ENCODE results near the gene PFDN4.

Gene PFDN4

DNA sequence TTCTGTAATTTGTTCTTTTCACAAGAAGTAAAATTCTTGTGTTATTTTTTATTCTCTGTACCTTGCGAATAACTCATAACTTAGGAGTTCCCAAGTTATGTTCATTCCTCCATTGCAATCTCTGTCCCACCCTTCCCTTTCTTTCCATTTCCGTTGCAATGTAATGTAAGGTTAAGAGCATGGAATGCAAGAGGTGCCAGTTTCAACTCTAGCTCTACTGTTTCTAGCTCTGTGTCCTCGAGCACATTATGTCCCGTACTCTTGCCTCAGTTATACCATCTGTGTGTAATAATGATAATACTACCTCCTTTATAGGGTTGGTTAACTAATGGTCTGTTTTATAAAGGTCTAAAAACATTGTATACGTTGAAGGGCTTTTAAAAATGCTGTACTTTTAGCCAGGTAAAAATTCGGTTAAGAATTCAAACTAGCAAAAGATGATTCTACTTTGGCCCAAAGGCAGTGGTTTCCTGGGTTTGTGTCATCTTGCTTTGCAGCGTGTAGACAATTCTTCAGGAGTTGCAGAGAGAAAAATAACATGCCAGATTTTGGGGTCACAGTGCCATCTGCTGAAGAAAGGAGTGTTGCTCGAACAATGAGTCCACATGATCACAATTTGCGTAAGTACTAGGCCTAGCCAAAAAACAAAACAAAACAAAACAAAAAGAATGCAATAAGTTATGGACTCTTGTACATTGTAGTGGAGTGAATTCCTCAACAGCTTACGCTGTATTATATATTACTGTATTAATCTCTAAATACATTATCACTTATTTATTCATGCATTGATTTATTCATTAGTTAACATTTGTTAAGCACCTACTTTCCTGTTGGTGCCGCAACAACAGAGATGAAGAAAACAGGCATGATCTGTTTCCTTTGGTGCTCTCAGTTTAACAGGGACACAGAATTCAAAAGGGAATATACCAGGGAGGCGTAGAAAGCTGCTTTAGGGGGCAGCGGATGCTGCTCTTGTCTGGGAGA lies 10.0 kb upstream of the PFDN4 start:
- peak; percentile 21 for FAIRE-seq
- no peak for DNase-seq (ENCODE audit: extremely low spot score, insufficient read length, low read depth)

DNA sequence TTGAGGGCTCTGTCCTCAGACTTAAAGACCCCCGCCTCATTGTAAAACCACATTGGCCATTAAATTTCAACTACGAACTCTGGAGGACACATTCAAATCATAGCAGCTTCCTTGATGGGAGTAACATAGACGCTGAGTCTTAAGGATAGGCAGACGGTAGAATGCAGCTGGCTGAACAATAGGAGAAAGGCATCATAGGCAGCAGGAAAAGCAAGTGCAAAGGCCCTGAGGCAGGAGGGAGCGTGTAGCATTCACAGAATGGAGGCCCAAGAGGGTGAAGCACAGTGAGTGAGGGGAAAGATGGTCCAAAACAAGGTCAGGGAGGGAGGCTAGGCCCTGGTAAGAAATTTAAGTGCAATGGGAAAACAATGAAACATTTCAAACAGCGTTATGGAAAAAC lies 8.6 kb upstream of the PFDN4 start:
- DNase-seq (ENCODE audit: extremely low spot score, insufficient read length, low read depth) (no peak), FAIRE-seq (no peak)

DNA sequence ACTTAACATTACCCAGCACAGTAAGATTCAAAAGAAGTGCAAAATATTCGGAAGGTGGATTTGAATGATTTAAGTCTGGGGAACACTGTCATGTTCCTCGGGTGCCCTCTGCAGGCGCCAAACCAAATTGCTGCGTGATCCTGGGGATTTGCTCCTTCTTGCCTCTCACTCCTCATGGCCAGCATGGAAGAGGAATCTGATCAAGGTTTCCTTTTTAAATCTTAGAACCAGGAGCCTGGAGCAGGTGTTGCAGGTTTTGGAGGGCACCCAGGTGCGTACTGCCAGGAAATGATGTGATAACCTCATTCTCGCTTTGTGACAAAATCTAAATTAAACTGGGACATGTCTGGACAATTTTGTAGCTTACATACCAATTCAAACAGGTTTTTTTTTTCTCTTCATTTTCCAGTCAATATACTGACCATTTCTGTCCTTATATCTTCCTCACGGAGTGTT lies 8.1 kb upstream of the PFDN4 start:
- no peak for DNase-seq (ENCODE audit: extremely low spot score, insufficient read length, low read depth)
- FAIRE-seq, result peak; percentile 78

DNA sequence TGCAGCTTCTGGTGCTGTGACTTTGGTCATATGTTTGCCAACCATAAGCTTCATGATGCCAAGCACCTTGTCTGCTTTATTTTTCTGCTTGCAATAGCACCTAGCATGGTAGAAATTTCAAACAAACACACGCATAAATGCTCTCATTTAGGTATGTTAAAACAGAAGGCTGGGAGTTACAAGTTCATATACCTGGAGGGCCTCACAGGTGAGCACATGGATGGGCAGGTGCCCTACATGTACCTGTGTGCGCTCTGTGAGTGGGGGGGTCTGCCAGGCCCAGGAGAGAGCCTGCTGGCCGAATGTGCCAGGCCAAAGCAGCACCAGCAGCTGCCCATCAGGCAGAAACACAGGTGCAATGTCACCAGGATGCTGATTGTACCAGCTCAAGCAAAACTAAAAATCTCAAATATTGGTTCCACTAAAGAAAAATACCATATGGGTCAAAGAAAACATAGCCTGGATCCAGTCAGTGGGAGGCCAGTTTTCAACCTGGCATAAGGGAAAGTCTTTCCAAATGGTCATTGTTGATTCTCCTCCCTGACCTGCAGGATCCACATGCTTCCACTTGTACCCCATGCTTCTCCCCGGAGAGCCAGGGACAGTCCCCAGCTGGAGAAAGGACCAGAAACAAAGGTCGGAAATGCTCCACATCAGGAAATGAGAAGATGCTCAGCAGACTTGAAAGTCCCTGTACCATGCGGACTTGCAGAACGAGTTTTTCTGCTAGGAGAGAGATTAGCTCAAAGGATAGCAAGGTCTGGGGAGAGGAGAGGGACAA lies 7.2 kb upstream of the PFDN4 start:
- FAIRE-seq (no peak), DNase-seq (ENCODE audit: extremely low spot score, insufficient read length, low read depth) (no peak)

DNA sequence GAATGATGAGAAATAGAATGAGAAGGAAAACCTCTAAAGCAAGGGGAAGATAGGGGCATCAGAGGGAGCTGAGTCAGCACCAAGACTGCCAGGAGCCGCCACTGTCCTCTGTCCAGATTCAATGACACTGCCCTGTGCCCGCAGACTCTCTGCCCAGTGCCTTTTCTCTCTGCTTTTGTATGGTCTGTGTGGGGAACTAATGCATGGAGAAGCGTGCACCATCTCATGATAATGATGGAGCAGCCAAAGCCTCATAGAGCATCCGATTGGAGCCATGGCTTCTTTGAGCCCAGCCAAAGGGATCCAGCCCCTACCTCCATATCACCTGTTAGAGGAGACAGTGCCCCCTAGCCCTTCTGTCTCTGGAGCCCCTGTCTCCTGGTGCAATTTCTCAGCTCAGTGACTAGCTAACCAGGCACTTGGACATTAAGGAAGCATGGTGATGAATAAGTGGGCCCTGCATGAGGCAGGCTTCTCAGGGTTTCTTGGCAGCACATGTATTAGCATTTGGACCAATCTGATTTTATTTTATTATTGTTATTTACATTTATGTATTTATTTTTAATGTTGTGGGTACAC lies 6.5 kb upstream of the PFDN4 start:
- FAIRE-seq, result no peak
- DNase-seq (ENCODE audit: extremely low spot score, insufficient read length, low read depth), result no peak

DNA sequence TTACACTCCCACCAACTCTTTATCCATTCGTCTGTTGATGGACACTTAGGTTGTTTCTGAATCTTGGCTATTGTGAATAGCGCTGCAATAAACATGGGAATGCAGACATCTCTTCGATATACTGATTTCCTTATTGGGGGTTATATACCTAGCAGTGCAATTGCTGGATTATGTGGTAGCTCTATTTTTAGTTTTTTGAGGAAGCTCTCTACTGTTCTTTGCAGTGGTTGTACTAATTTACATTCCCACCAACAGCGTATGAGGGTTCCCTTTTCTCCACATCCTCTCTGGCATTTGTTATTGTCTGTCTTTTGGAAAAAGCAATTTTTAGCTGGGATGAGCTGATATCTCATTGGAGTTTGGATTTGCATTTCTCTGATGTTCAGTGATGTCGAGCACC lies 4.6 kb upstream of the PFDN4 start:
- FAIRE-seq, result no peak

DNA sequence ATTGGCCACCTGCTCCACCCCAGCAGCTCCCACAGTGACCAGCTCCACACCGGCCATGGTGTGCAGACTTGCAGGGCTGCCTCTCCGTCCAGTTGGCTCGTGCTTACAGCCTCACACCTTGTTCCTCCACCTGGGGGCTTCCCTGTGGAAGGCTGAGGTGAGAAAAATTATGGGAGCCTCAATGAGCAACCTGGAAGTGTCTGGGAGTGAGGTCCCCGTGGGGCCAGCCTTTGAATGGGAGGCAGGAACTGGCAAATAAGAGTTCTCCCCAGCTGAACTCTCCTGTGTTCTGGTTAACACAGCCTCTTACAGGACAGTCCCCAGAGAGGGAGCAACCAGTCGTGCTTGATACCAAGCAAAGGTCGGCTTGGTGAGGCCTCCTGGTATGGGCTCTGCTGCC lies 3.8 kb upstream of the PFDN4 start:
- DNase-seq (ENCODE audit: extremely low spot score, insufficient read length, low read depth) (no peak), FAIRE-seq (no peak)

More for the DNA sequence above, 4.6 kb upstream of the PFDN4 start:
- no peak for DNase-seq (ENCODE audit: extremely low spot score, insufficient read length, low read depth)

DNA sequence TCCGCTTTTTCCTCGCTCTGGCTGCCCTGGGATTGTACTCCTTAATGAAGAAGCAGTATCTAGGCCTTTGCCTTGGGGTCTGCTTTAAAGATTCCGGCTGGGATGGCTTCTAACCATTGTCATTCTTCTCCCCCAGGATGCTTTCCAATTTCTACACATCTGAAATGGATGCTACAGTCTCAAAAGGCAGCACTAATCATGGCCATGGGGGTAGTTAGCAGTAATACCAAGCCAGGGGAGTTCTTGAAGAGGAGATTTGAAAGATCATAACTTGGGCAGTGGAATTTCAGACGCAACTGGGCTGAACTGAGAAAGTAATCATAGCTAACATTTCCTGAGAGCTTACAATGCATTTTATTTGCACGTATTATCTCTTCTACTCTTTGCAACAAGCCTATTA lies 3.4 kb upstream of the PFDN4 start:
- DNase-seq (ENCODE audit: extremely low spot score, insufficient read length, low read depth), result no peak
- no peak for FAIRE-seq

DNA sequence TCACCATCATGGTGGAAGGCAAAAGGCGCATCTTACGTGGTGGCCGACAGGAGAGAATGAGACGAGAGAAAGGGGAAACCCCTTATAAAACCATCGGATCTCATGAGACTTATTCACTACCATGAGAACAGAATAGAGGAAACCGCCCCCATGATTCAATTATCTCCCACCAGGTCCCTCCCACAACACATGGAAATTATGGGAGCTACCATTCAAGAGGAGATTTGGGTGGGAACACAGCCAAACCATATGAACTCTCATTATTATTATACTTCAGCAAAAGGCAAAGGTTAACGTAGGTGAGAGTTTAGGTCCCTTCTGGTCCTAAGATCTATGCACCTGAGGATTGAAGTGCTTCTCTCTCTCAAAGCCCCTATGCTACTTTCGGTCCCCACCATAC lies 2.4 kb upstream of the PFDN4 start:
- FAIRE-seq, result no peak
- DNase-seq (ENCODE audit: extremely low spot score, insufficient read length, low read depth), result no peak

DNA sequence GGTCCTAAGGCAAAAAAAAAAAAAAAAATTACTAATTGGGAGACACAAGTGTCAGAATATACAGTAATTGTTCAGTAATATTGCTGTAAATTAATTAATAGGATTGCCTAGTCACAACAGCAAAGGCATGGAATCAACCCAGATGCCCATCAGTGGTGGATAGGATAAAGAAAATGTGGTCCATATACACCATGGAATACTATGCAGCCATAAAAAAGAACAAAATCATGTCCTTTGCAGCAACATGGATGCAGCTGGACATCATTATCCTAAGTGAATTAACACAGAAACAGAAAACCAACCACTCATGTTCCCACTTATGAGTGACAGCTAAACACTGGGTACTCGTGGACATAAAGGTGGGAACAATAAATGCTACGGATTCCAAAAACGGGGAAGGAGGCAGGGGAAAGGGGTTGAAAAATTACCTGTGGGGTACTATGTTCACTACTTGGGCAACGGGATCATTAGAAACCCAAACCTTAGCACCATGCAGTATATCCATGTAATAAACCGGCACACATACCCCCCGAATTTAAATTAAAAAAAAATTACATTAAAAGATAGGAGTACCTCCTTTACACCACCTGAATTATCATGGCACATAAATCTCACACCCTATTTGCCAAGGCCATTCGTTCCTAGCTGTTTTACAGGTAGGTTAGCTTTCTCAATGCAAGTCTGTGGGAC lies 689 bp upstream of the PFDN4 start:
- DNase-seq (ENCODE audit: extremely low spot score, insufficient read length, low read depth) (no peak), FAIRE-seq (no peak)

DNA sequence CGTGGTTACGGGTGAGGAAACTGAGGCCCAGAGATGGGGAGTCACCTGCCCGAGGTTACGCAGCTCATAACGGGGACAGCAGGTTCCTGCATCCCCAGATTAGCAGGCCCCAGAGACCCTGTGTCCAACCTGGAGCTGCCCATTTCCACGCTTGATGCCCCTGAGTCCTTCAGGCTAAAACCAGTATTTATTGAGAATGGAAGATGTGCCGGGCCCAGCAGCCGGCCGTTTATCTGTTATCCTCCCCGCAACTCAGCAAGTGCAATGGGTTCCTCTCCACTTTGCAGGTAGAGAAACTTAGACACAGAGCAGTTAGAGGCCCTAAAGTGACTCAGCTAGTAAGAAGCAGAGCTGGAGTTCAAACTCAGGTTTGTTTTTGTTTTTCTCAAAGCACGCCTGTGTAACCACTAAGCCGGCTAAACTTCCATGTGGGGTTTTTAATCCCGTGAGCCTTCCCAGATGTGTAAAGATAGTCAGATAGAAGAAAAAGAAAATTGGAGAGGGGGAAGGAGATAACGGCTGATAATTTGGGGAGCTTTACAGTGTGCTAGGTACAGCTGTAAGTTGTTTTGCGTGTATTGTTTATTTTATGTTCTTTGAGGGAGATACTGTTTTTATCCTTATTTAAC lies 775 bp downstream of the PFDN4 start:
- DNase-seq (ENCODE audit: extremely low spot score, insufficient read length, low read depth), result no peak
- no peak for FAIRE-seq

DNA sequence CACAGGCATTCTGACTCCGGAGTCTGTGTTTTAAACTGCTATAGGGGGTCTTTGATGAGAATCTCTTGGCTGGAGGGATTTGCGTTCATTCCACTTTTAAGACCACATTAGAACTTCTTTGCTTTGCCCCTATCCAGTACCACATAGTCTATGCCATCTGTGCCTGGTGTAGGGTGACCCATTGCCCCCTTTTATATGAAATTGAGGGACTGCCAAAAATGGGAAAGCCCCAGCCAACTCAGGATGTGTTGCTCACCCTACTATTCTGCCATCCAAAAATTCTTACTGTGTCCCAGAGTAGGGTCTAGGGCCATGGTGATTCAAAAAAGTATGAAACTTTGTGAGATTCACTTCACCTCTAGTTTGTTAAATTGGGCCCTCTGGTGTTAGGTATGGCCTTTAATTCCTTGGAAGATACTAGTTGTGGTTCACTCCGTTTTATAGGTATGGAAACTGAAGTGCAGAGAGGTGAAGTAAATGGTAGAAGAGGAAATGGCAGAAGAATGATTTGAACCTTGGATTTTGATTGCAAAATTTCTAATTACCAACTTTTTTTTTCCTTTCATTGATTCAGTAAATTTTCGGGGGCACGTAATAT lies 1.4 kb downstream of the PFDN4 start:
- no peak for DNase-seq (ENCODE audit: extremely low spot score, insufficient read length, low read depth)

DNA sequence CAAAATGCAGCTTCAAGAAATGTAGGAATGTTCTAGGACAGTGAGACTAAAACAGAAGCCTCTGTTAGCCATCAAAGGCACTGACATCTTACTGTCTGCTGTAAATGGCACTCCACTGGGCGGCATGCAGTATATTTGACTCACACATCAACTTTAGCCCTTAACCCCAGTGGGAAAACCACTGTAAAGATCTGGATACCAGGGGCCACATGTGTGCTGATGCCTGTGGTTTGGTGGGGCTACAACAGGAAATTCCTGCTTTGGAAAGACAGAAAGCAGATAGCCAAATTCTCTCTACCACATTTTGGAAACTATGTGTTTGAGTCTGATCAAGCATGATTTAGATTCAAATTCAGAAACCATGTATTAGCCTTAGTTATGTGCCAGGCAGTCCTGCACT lies 4.3 kb downstream of the PFDN4 start:
- DNase-seq (ENCODE audit: extremely low spot score, insufficient read length, low read depth) (no peak), FAIRE-seq (no peak)

More for the DNA sequence above, 1.4 kb downstream of the PFDN4 start:
- no peak for FAIRE-seq

DNA sequence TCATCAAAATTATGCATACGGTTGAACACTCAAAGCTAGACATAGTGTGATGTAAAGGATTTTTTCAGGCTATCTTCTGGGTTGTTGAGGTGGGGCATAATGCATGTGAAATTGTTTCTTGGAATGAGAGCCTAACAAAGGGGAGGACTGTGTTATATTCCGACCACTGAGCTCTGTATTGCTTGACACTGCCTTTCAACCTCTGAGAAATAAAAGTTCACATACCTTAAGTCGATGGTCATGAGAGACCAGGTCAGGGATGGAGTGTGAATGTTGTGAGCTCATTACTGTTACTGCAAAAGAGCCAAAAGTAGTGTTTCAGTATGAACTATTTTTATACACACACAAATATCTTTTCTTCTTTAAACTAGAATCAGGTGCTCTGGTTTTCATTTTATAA lies 5.0 kb downstream of the PFDN4 start:
- FAIRE-seq, result no peak
- no peak for DNase-seq (ENCODE audit: extremely low spot score, insufficient read length, low read depth)

DNA sequence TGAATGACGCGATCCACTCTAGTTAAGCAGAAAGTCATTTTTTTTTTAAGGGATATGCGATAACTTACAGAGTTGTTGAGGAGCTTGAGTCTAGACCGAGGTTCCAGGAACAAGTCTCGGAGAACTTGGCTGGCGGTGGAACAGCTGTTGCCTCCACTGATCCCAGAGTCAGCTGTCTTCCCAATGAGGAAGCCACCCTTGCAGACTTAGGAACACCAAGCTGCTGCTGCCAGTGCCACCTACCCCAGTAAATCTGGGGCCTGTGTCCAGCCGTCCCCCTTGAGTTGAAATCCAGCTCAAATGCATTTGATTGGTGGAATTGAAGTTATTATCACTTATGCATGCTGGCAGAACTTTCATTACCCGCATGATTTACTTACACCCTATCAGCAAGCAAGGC lies 6.7 kb downstream of the PFDN4 start:
- DNase-seq (ENCODE audit: extremely low spot score, insufficient read length, low read depth) (no peak), FAIRE-seq (no peak)

DNA sequence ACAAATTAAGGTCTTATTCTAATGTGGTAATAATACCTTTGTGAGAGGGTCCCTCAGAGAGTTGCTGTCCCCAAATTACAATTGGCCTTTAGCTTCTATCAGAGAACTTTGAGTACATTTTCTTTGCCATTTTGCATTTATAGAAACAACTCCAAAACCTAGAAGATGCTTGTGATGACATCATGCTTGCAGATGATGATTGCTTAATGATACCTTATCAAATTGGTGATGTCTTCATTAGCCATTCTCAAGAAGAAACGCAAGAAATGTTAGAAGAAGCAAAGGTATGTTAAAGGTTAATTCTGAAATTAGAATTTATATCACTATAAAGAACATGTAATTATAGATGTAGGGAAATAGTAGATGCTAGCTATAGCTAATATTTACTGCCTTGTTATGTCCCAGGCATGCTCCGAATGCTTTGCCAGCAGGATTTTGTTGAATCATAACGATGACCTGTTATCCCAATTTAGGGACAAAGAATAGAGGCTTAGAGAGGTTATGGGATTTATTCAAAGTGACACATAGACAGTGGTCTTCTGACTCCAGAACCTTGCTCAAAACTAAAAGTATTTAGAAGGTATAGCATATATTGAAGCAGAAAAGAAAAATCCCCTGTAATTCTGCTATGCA lies 7.4 kb downstream of the PFDN4 start:
- no peak for DNase-seq (ENCODE audit: extremely low spot score, insufficient read length, low read depth)
- FAIRE-seq, result no peak

DNA sequence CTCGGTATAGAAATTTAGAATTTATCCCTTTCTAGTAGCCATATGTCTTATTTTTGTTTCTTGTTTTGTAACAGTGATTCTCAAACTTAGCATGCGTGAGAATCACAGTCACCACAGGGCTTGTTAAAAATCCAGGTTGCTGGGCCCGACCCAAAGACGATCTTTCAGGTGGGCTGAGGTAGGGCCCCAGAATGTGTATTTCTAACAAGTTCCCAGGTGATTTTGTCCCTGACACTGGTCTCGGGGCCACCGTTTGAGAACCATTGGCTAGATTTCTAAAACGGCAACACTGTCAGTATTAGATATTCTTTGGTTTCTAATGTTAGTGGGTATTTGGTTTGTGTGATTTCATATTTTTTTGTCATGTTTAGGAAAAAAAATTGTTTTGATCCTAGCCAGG lies 9.9 kb downstream of the PFDN4 start:
- DNase-seq (ENCODE audit: extremely low spot score, insufficient read length, low read depth), result no peak
- FAIRE-seq, result no peak

DNA sequence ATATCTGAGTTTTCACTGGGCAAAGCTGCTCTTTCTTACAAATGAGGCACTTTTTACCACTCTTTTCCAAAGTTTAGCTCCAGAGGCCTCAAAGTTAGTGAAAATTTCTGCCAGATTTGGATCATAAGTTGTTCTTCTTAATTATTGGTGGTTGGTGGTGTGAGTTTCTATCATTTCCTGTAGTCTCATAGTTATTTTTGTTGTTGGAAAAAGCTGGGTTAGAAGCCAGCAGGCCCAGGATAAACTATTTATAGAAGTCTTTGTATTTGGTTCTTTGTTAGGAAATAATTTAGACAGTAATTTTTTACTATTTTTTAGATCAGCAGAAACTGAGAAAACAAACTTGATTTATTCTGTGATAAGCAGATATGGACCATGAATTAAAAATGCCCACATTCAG lies 10.6 kb downstream of the PFDN4 start:
- FAIRE-seq (no peak), DNase-seq (ENCODE audit: extremely low spot score, insufficient read length, low read depth) (no peak)
